Measurements from ENCODE around the gene CNOT9. TPM values are rescaled to one million over a fixed set of nuclear protein-coding genes. Genes with fewer than 3 reads are reported as not detected.

CNOT9 gene
- total RNA-seq, 1 donor from 2014 or later = 72.3 TPM

DNA sequence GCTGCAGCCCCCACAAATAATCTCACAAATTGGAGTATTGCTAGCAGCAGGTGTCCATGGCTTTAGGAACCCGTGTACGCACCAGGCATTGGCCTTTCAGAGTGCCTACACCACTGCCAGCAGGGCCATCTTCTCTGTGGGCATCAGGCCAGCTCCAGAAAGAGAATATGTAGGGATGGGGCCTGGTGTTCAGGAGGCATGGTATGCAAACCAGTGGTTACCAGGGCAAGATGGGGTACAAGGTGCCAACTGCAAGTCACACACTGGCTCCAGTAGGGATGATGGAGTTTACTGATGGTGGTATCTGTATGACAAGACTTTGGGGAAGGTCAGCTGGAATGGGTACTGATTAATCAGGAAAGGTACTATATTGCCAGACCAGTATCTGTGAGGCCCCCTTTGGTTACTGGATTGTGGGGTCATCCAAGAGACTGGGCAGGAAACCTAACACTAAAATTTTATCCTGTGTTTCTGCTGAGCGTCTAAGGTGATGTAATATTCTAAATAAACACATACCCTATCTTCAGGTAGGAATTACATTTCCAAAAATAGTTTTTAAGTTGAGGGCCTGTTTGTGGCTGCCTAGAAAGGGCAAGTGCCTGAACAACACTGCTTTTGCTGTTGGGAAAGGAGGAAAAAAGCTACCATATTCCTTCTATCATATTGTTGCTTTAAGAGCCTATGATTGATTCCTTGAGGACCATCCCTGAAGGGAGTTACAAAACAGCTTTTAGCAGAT lies 9.0 kb downstream of the CNOT9 start:
- H3K27me3 Mint-ChIP-seq = no peaks in the 10 kb centered on the region
- DNase-seq (ENCODE audit: low spot score, unreplicated experiment) = no peak
- no peak overlapping the region for H3K4me3 Mint-ChIP-seq (ENCODE audit: low read depth)
- no peaks in the 10 kb centered on the region for H3K9me3 Mint-ChIP-seq (ENCODE audit: low read depth)
- no peak for TF ChIP-seq CTCF (IDR thresholded peaks at IDR 0.05; ENCODE audit: unreplicated experiment)
- H3K4me1 Mint-ChIP-seq (ENCODE audit: low read depth) = no peaks in the 10 kb centered on the region
- H3K36me3 Mint-ChIP-seq (ENCODE audit: insufficient read depth) = peaks cover 7% of the 10 kb centered on the region
- H3K27ac Mint-ChIP-seq = no peak overlapping the region

GRCh38 chr2:218578272-218578877 lies 9.7 kb downstream of the CNOT9 start:
- TF ChIP-seq CTCF (IDR thresholded peaks at IDR 0.05; ENCODE audit: unreplicated experiment) = no peak
- no peaks in the 10 kb centered on the region for H3K4me1 Mint-ChIP-seq (ENCODE audit: low read depth)
- H3K4me3 Mint-ChIP-seq (ENCODE audit: low read depth) = no peak overlapping the region
- no peak for DNase-seq (ENCODE audit: low spot score, unreplicated experiment)
- no peaks in the 10 kb centered on the region for H3K27me3 Mint-ChIP-seq
- H3K27ac Mint-ChIP-seq = peak overlapping the region; percentile 1
- peaks cover 7% of the 10 kb centered on the region for H3K36me3 Mint-ChIP-seq (ENCODE audit: insufficient read depth)
- H3K9me3 Mint-ChIP-seq (ENCODE audit: low read depth) = no peaks in the 10 kb centered on the region

DNA sequence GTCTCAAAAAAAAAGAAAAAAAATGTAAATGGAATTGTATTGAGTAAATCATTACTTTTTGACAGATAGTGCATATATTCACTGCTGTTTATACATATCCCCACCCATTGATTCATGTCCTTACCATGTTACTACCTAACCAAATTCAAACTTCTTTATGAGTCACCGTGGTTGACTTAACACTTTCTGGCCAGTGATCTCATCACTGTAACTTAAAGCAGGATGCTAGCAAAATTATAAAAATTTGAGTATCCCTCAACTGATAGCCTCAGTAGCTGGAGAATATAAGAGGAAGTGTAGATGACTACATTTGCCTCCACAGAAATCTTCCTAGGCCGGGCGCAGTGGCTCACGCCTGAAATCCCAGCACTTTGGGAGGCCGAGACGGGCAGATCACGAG lies 13.4 kb downstream of the CNOT9 start:
- no peaks in the 10 kb centered on the region for H3K27me3 Mint-ChIP-seq
- H3K4me1 Mint-ChIP-seq (ENCODE audit: low read depth) = no peaks in the 10 kb centered on the region
- no peaks in the 10 kb centered on the region for H3K9me3 Mint-ChIP-seq (ENCODE audit: low read depth)
- H3K4me3 Mint-ChIP-seq (ENCODE audit: low read depth) = no peak overlapping the region
- no peak for DNase-seq (ENCODE audit: low spot score, unreplicated experiment)
- no peak for TF ChIP-seq CTCF (IDR thresholded peaks at IDR 0.05; ENCODE audit: unreplicated experiment)
- peaks cover 15% of the 10 kb centered on the region for H3K36me3 Mint-ChIP-seq (ENCODE audit: insufficient read depth)
- peak overlapping the region; percentile 3 for H3K27ac Mint-ChIP-seq

DNA sequence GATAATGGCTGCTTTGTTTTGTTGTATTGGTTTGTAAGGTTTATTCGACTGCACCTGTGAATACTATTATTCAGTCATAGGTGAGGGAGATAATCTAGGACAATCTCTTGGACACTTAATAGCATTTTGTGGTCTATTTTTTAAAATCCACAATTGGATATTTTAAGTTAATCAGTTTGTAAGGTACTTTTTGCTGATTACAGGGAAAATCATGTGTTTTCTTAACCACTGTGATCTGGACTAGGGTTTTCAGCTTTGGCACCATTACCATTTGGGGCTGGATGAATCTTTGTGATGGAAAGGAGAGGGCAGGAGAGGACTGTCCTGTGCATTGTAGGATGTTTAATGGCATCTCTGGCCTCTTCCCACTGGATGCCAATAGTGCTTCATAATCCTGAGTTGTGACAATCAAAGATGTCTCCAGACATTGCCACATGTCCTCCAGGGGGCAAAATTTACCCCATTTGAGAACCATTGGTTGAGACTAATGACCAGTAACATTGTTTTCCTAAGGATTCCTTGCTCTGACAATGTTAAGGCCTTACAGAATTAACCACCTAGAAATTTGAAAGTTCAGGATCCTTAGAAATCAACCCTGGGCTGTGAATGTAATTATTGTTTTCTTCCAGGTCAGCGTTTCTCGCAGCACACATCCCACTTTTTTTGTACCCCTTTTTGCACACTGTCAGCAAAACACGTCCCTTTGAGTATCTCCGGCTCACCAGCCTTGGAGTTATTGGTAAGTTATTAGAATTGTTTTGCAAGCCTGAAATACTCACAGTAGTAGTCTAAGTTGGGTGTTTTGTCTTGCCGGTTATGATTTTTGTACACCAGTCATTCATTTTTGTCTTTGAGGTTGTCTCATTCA lies 15.6 kb downstream of the CNOT9 start:
- no peak overlapping the region for H3K4me3 Mint-ChIP-seq (ENCODE audit: low read depth)
- H3K4me1 Mint-ChIP-seq (ENCODE audit: low read depth) = no peaks in the 10 kb centered on the region
- H3K27ac Mint-ChIP-seq = no peak overlapping the region
- no peak for DNase-seq (ENCODE audit: low spot score, unreplicated experiment)
- H3K27me3 Mint-ChIP-seq = no peaks in the 10 kb centered on the region
- H3K36me3 Mint-ChIP-seq (ENCODE audit: insufficient read depth) = peaks cover 17% of the 10 kb centered on the region
- no peak for TF ChIP-seq CTCF (IDR thresholded peaks at IDR 0.05; ENCODE audit: unreplicated experiment)
- no peaks in the 10 kb centered on the region for H3K9me3 Mint-ChIP-seq (ENCODE audit: low read depth)

DNA sequence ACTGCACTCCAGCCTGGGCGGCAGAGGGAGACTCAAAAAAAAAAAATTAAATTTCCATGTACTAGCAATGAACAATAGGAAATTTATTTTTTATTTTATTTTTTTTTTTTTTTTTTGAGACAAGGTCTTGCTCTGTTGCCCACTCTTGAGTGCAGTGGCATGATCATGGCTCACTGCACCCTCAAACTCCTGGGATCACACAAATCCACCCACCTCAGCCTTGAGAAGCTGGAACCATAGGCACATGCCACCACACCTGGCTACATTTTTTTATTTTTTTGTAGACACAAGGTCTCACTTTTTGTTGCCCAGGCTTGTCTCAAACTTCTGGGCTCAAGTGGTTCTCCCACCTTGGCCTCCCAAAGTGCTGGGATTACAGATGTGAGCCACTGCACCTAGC lies 16.9 kb downstream of the CNOT9 start:
- no peak for DNase-seq (ENCODE audit: low spot score, unreplicated experiment)
- TF ChIP-seq CTCF (IDR thresholded peaks at IDR 0.05; ENCODE audit: unreplicated experiment) = no peak
- no peak overlapping the region for H3K4me3 Mint-ChIP-seq (ENCODE audit: low read depth)
- no peak overlapping the region for H3K27ac Mint-ChIP-seq
- peaks cover 14% of the 10 kb centered on the region for H3K36me3 Mint-ChIP-seq (ENCODE audit: insufficient read depth)
- no peaks in the 10 kb centered on the region for H3K27me3 Mint-ChIP-seq
- no peaks in the 10 kb centered on the region for H3K9me3 Mint-ChIP-seq (ENCODE audit: low read depth)
- no peaks in the 10 kb centered on the region for H3K4me1 Mint-ChIP-seq (ENCODE audit: low read depth)

Measured in progenitor cell of endocrine pancreas (in vitro differentiated cells).